Tibial nerve (tissue), 4 donors: Measurements from ENCODE around the gene MFSD6L.

Source experiments
- CTCF ChIP-seq, 5 experiments: fragments of 200-600 bp in 3 of 5; fragments of 450-650 bp in 2 of 5; sonication (generic) in 3 of 5; IDR thresholded peaks; one replicate each; pipeline ENCODE4 v1.5.1; 2016 to 2019; ENCODE audit warnings: antibody characterized with exemption in 5 of 5, mild to moderate bottlenecking in 3 of 5, moderate library complexity in 2 of 5
- EP300 ChIP-seq, 2 donors: sonication (generic); formaldehyde crosslinking; IDR thresholded peaks; one replicate each; pipeline ENCODE4 v1.6.1; 2017; ENCODE audit warnings: antibody characterized with exemption in 2 of 2, mild to moderate bottlenecking in 1 of 2
- POLR2A ChIP-seq, 2 donors: fragments of 450-650 bp; IDR thresholded peaks; one replicate each; pipeline ENCODE4 v1.6.1; 2017; ENCODE audit warnings: antibody characterized with exemption in 2 of 2, mild to moderate bottlenecking in 2 of 2, moderate library complexity in 2 of 2

- no peak for TF ChIP-seq CTCF (IDR thresholded peaks at IDR 0.05)
- no peak for TF ChIP-seq EP300 (IDR thresholded peaks at IDR 0.05)
- TF ChIP-seq POLR2A (IDR thresholded peaks at IDR 0.05) = no peak
Measured at GRCh38 chr17:8797621-8798175, 1.5 kb downstream of the MFSD6L start.
